Peyer's patch (tissue), 4 donors: Measurements from ENCODE around the gene AMBRA1. TPM values are rescaled to one million over a fixed set of nuclear protein-coding genes. Genes with fewer than 3 reads are reported as not detected.

Experiments used
- DNase-seq, 3 donors: peaks; one replicate each; pipeline ENCODE4 v3.0.0-alpha.2; 2017 to 2019
- H3K27ac ChIP-seq, 4 donors: fragments of 200-600 bp; sonication (generic); one replicate each; pipeline ENCODE4 v1.5.1; 2016 to 2019
- H3K27me3 ChIP-seq, 2 donors: fragments of 200-600 bp; sonication (generic); one replicate each; pipeline ENCODE4 v1.5.1; 2019
- H3K36me3 ChIP-seq, 3 donors: fragments of 200-600 bp; sonication (generic); one replicate each; pipeline ENCODE4 v1.5.1; 2016 to 2019
- H3K4me1 ChIP-seq, 4 donors: fragments of 200-600 bp; sonication (generic); one replicate each; pipeline ENCODE4 v1.5.1; 2016 to 2019
- H3K4me3 ChIP-seq, 4 donors: fragments of 200-600 bp; sonication (generic); 1 replicate in 3 of 4; 2 replicates in 1 of 4; pipeline ENCODE4 v1.5.1; 2016 to 2019; ENCODE audit warnings: mild to moderate bottlenecking in 1 of 4
- H3K9me3 ChIP-seq, 4 donors: fragments of 200-600 bp; sonication (generic); one replicate each; pipeline ENCODE4 v1.5.1; 2016 to 2019; ENCODE audit warnings: mild to moderate bottlenecking in 1 of 4
- CTCF ChIP-seq, 6 experiments: fragments of 450-650 bp in 4 of 6; fragments of 200-600 bp in 2 of 6; sonication (generic) in 1 of 6; IDR thresholded peaks; one replicate each; pipeline ENCODE4 v1.5.1; 2017 to 2019; ENCODE audit warnings: antibody characterized with exemption in 6 of 6, mild to moderate bottlenecking in 3 of 6, moderate library complexity in 1 of 6
- POLR2A ChIP-seq, 2 donors: fragments of 450-650 bp; IDR thresholded peaks; one replicate each; pipeline ENCODE4 v1.5.1; 2017; ENCODE audit warnings: antibody characterized with exemption in 2 of 2, mild to moderate bottlenecking in 2 of 2, moderate library complexity in 2 of 2
- total RNA-seq, 4 donors: library from RNA; depleted of rRNA; stranded (reverse); fragments of >200 nt; gene quantifications; one replicate each; pipeline ENCODE4 v1.1.0, GENCODE V29; 2016

Gene AMBRA1
- total RNA-seq, 4 donors from 2014 or later, result 28.9 to 61.6 (median 41.6) TPM

DNA sequence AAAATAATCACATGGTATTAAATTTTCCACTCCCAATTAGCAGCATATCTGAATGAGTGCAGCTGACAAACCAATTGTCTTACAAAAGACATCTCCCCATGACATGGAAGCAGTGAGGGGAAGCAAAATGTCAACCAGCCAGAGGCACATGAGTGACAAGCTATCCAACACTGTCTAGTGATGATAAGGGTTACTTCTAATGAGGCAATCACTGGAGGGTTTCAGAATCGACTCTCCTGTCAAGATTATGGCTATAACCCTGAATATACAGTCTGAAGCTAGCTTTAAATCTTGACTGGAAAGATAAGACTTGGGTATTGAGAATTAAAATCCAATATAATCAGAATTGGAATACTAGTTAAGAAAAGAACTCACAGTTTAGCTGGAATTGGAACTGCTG, 50.3 kb downstream of the AMBRA1 start:
- DNase-seq, result no peak
- no peaks in the 10 kb centered on the region for H3K27me3 ChIP-seq
- no peak overlapping the region for H3K27ac ChIP-seq
- H3K4me1 ChIP-seq, result peaks cover 0 to 5% (median 0%) of the 10 kb centered on the region in 4 donors
- no peak overlapping the region for H3K4me3 ChIP-seq
- no peak for TF ChIP-seq CTCF (IDR thresholded peaks at IDR 0.05)
- no peak for TF ChIP-seq POLR2A (IDR thresholded peaks at IDR 0.05)
- no peaks in the 10 kb centered on the region for H3K9me3 ChIP-seq
- H3K36me3 ChIP-seq, result peaks cover 0 to 79% (median 0%) of the 10 kb centered on the region in 3 donors

DNA sequence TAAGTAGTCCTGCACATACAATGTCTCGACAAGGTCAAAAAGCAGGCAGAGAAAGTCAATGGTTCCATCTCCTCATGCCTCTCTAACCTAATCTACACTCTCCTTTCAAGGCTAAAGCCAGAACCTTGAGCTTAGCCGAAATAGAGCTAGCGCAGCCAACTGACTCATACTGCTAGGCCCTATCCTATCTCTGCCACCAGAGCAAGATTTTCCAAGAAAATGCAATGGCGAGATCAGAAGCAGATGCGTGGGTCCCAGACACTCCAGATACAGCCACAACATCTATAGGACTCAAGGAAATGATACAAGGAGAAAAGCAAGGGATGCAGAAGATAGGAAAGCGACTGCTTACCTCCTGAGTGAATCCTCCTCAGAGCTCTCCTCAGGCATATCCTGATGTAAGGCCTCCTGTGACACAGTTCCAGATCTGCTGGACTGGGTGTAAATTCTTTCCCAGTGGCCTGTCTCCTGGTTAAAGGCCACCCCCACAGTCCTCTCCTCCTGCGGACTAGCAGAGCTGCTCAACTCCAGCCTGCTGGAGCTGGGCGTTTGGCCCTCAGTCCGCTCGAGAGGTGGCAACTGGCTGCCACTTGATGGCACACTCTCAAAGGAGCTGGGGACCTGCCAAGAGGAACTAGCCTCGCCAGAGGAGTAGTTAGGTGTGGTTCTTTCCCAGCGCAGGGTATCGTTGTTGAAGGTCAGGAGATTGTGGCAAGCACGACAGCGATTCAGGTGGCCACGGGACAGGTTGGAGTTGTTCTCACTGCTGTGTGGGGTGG, 52.0 kb downstream of the AMBRA1 start:
- DNase-seq, result peak in 2 of 3 donors; percentile 84 to 85
- no peaks in the 10 kb centered on the region for H3K9me3 ChIP-seq
- peaks cover 0 to 78% (median 0%) of the 10 kb centered on the region in 3 donors for H3K36me3 ChIP-seq

GRCh38 chr11:46540807-46541206, 53.0 kb downstream of the AMBRA1 start:
- no peak overlapping the region for H3K27ac ChIP-seq
- no peak for TF ChIP-seq CTCF (IDR thresholded peaks at IDR 0.05)
- TF ChIP-seq POLR2A (IDR thresholded peaks at IDR 0.05), result no peak
- DNase-seq, result no peak
- peaks cover 0 to 68% (median 0%) of the 10 kb centered on the region in 3 donors for H3K36me3 ChIP-seq
- no peaks in the 10 kb centered on the region for H3K9me3 ChIP-seq
- H3K27me3 ChIP-seq, result no peaks in the 10 kb centered on the region
- H3K4me3 ChIP-seq, result no peak overlapping the region
- peaks cover 0 to 5% (median 0%) of the 10 kb centered on the region in 4 donors for H3K4me1 ChIP-seq

More for the DNA sequence above, 52.0 kb downstream of the AMBRA1 start:
- Histone ChIP-seq H3K4me3 (no peak overlapping the region), H3K27ac (peak overlapping the region in 3 of 4 donors; percentile 13 to 73 (median 30)), H3K27me3 (no peaks in the 10 kb centered on the region), H3K4me1 (peaks cover 0 to 5% (median 0%) of the 10 kb centered on the region in 4 donors)
- no peak for TF ChIP-seq POLR2A (IDR thresholded peaks at IDR 0.05)
- TF ChIP-seq CTCF (IDR thresholded peaks at IDR 0.05), result peak in 4 of 6 experiments; percentile 14 to 73 (median 66)

DNA sequence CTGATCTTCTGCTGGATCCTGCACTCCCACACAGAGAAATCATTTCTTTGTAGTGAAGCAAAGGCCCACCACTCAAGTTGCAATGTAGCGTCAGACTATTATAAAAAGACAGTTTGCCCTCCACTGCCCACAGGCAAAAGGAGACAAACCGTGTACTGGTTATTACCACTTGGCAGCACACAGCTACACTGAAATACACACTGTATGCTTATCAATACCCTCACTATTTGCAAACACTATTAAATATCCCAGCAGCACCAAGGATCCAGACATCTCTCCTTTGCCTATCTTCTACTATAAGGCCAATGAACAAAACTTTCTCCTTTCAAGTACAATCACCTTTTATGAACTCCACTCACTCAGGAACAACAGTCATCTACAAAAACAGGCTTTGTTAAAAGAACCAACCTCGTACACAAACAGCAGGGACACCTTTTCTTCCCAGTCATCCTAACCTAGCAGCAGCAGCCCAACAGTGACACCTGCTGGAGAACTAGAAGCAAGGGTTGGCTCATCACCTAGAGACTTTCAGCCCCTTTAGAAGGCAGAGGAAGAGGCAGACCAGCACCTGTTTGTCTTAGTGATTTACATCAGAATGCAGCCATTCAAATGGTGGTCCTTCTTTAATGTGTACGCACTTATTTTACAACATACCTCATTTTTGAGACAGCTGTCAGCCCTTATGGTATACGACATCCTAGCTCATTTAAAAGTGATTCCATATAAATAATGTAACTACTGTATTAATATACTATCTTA, 56.1 kb downstream of the AMBRA1 start:
- no peaks in the 10 kb centered on the region for H3K9me3 ChIP-seq
- peaks cover 0 to 5% (median 0%) of the 10 kb centered on the region in 4 donors for H3K4me1 ChIP-seq
- no peak for TF ChIP-seq POLR2A (IDR thresholded peaks at IDR 0.05)
- peak; percentile 28 to 93 (median 88) for TF ChIP-seq CTCF (IDR thresholded peaks at IDR 0.05)
- no peaks in the 10 kb centered on the region for H3K27me3 ChIP-seq
- H3K4me3 ChIP-seq, result no peak overlapping the region
- H3K27ac ChIP-seq, result no peak overlapping the region
- DNase-seq, result peak in 2 of 3 donors; percentile 37 to 80
- peaks cover 0 to 37% (median 0%) of the 10 kb centered on the region in 3 donors for H3K36me3 ChIP-seq

GRCh38 chr11:46537121-46537520, 56.7 kb downstream of the AMBRA1 start:
- DNase-seq, result no peak
- Histone ChIP-seq H3K9me3 (no peaks in the 10 kb centered on the region), H3K4me3 (no peak overlapping the region), H3K36me3 (peaks cover 0 to 31% (median 0%) of the 10 kb centered on the region in 3 donors), H3K4me1 (no peaks in the 10 kb centered on the region), H3K27ac (no peak overlapping the region), H3K27me3 (no peaks in the 10 kb centered on the region)
- TF ChIP-seq CTCF (IDR thresholded peaks at IDR 0.05) (no peak), POLR2A (IDR thresholded peaks at IDR 0.05) (no peak)
